ENCODE results near the gene PCNX2.
A peak's percentile ranks its signal among the peaks of the same experiment; 100 is the strongest.

PCNX2 gene

DNA sequence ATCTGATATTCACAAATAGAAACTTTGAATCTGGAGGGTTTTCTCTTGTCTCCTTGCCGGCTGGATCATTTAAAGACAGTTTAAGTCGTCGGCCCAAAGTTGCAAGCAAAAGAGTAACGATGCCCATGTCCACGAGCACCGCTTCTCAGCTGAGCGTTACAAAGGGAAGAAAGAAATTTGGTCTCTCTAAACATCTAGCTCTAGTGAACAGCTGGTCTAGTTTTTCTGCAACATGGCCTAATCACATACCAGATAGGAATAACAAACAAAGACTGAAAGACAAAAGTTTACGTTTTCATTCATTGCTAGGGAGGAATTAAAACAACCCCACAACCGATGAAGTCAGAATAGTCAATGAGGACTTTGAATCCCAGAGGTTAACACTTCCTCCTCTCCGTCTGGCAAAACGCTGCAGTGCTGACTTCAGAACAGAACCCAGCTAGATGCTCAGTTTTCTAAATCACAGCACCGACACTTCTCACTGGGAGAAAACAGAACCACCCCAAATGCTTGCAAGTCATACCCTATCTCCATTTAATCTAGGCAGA, 275.7 kb downstream of the PCNX2 start:
- no CpG with 5 or more reads among the region's 12 CpGs for WGBS (ENCODE audit: extremely low coverage, insufficient coverage, low lambda C conversion rate)
- Histone ChIP-seq H4K8ac (ENCODE audit: low read depth, low read length) (no peak overlapping the region), H3K4me3 (ENCODE audit: low read length) (no peak overlapping the region), H3K23ac (ENCODE audit: low read length) (no peak overlapping the region), H2BK120ac (ENCODE audit: low read depth, low read length) (no peak overlapping the region), H3K79me1 (ENCODE audit: low read length) (no peaks in the 10 kb centered on the region), H3K18ac (ENCODE audit: low read length) (no peak overlapping the region), H3K79me2 (ENCODE audit: control insufficient read depth, insufficient read depth, low read length) (no peaks in the 10 kb centered on the region), H2AK5ac (ENCODE audit: low read length) (no peak overlapping the region), H3K36me3 (ENCODE audit: control insufficient read depth, insufficient read depth, low read length) (no peaks in the 10 kb centered on the region), H3K27me3 (ENCODE audit: insufficient read depth, low read length, poor library complexity) (no peaks in the 10 kb centered on the region), H3K4ac (ENCODE audit: low read depth, low read length) (no peak overlapping the region), H3K4me1 (ENCODE audit: control insufficient read depth, low read depth, low read length) (peaks cover 13% of the 10 kb centered on the region), H2BK5ac (ENCODE audit: low read length) (no peak overlapping the region), H3K56ac (ENCODE audit: low read length) (peak overlapping the region; percentile 63), H4K5ac (ENCODE audit: low read length) (no peak overlapping the region), H3K9ac (ENCODE audit: low read length) (peak overlapping the region; percentile 31), H3K27ac (ENCODE audit: low read depth, low read length) (peak overlapping the region; percentile 46), H3K4me2 (ENCODE audit: low read length) (no peak overlapping the region), H2BK15ac (replicated peaks; ENCODE audit: low read depth) (peak overlapping the region; percentile 28)
- no peak for DNase-seq

GRCh38 chr1:233019083-233019482, 276.4 kb downstream of the PCNX2 start:
- Histone ChIP-seq H3K79me1 (ENCODE audit: low read length) (no peaks in the 10 kb centered on the region), H3K4ac (ENCODE audit: low read depth, low read length) (no peak overlapping the region)
- no CpG with 5 or more reads among the region's 3 CpGs for WGBS (ENCODE audit: extremely low coverage, insufficient coverage, low lambda C conversion rate)

DNA sequence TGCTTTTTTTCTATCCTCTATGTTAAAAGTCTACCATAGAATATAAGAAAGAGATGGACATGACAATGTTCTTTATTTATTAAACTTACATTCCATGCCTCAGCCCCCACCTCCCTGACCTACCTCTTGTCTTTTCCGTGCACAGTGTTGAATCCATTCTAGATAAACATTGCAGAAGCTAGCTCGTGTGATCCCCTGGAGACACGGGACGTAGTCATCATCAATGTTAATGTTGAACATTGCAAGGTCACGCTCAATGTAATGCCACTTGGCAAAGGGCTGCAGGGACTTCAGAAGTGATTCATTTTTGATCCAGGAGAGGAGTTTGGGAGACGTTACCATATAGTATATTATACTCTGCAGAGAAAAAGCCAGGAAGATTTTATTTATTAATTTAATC, 278.7 kb downstream of the PCNX2 start:
- WGBS (ENCODE audit: extremely low coverage, insufficient coverage, low lambda C conversion rate): no CpG with 5 or more reads among the region's 6 CpGs

More at GRCh38 chr1:233019083-233019482, 276.4 kb downstream of the PCNX2 start:
- Histone ChIP-seq H3K4me2 (ENCODE audit: low read length) (no peak overlapping the region), H3K56ac (ENCODE audit: low read length) (peak overlapping the region; percentile 63), H2AK5ac (ENCODE audit: low read length) (no peak overlapping the region), H3K18ac (ENCODE audit: low read length) (no peak overlapping the region), H2BK15ac (replicated peaks; ENCODE audit: low read depth) (no peak overlapping the region), H3K9ac (ENCODE audit: low read length) (no peak overlapping the region), H3K79me2 (ENCODE audit: control insufficient read depth, insufficient read depth, low read length) (no peaks in the 10 kb centered on the region), H3K27me3 (ENCODE audit: insufficient read depth, low read length, poor library complexity) (no peaks in the 10 kb centered on the region), H3K23ac (ENCODE audit: low read length) (no peak overlapping the region), H3K4me3 (ENCODE audit: low read length) (no peak overlapping the region), H3K36me3 (ENCODE audit: control insufficient read depth, insufficient read depth, low read length) (no peaks in the 10 kb centered on the region), H4K8ac (ENCODE audit: low read depth, low read length) (no peak overlapping the region), H2BK5ac (ENCODE audit: low read length) (no peak overlapping the region), H4K5ac (ENCODE audit: low read length) (no peak overlapping the region), H3K4me1 (ENCODE audit: control insufficient read depth, low read depth, low read length) (peaks cover 13% of the 10 kb centered on the region), H2BK120ac (ENCODE audit: low read depth, low read length) (no peak overlapping the region), H3K27ac (ENCODE audit: low read depth, low read length) (no peak overlapping the region)
- DNase-seq: no peak

GRCh38 chr1:233015965-233016364, 279.6 kb downstream of the PCNX2 start:
- peaks cover 8% of the 10 kb centered on the region for H3K4me1 ChIP-seq (ENCODE audit: control insufficient read depth, low read depth, low read length)
- DNase-seq: no peak
- H3K79me1 ChIP-seq (ENCODE audit: low read length): no peaks in the 10 kb centered on the region
- no peak overlapping the region for H3K9ac ChIP-seq (ENCODE audit: low read length)
- H3K79me2 ChIP-seq (ENCODE audit: control insufficient read depth, insufficient read depth, low read length): no peaks in the 10 kb centered on the region
- H3K36me3 ChIP-seq (ENCODE audit: control insufficient read depth, insufficient read depth, low read length): no peaks in the 10 kb centered on the region
- no peak overlapping the region for H2AK5ac ChIP-seq (ENCODE audit: low read length)
- H3K18ac ChIP-seq (ENCODE audit: low read length): no peak overlapping the region
- no peak overlapping the region for H4K5ac ChIP-seq (ENCODE audit: low read length)
- no peak overlapping the region for H3K4me3 ChIP-seq (ENCODE audit: low read length)
- no peak overlapping the region for H3K56ac ChIP-seq (ENCODE audit: low read length)
- no peak overlapping the region for H4K8ac ChIP-seq (ENCODE audit: low read depth, low read length)
- WGBS (ENCODE audit: extremely low coverage, insufficient coverage, low lambda C conversion rate): no CpG with 5 or more reads among the region's 2 CpGs
- H3K27ac ChIP-seq (ENCODE audit: low read depth, low read length): no peak overlapping the region
- no peak overlapping the region for H2BK120ac ChIP-seq (ENCODE audit: low read depth, low read length)
- no peak overlapping the region for H3K4ac ChIP-seq (ENCODE audit: low read depth, low read length)
- no peak overlapping the region for H2BK5ac ChIP-seq (ENCODE audit: low read length)
- no peak overlapping the region for H2BK15ac ChIP-seq (replicated peaks; ENCODE audit: low read depth)
- no peaks in the 10 kb centered on the region for H3K27me3 ChIP-seq (ENCODE audit: insufficient read depth, low read length, poor library complexity)
- H3K4me2 ChIP-seq (ENCODE audit: low read length): no peak overlapping the region
- H3K23ac ChIP-seq (ENCODE audit: low read length): no peak overlapping the region

More for the DNA sequence above, 278.7 kb downstream of the PCNX2 start:
- Histone ChIP-seq H3K4me3 (ENCODE audit: low read length) (no peak overlapping the region), H3K56ac (ENCODE audit: low read length) (no peak overlapping the region), H3K4ac (ENCODE audit: low read depth, low read length) (no peak overlapping the region), H3K23ac (ENCODE audit: low read length) (no peak overlapping the region), H4K8ac (ENCODE audit: low read depth, low read length) (no peak overlapping the region), H2AK5ac (ENCODE audit: low read length) (no peak overlapping the region), H3K4me1 (ENCODE audit: control insufficient read depth, low read depth, low read length) (peaks cover 13% of the 10 kb centered on the region), H2BK120ac (ENCODE audit: low read depth, low read length) (no peak overlapping the region), H3K36me3 (ENCODE audit: control insufficient read depth, insufficient read depth, low read length) (no peaks in the 10 kb centered on the region), H3K79me2 (ENCODE audit: control insufficient read depth, insufficient read depth, low read length) (no peaks in the 10 kb centered on the region), H3K9ac (ENCODE audit: low read length) (no peak overlapping the region), H3K27me3 (ENCODE audit: insufficient read depth, low read length, poor library complexity) (no peaks in the 10 kb centered on the region), H4K5ac (ENCODE audit: low read length) (no peak overlapping the region), H2BK5ac (ENCODE audit: low read length) (no peak overlapping the region), H3K27ac (ENCODE audit: low read depth, low read length) (no peak overlapping the region), H3K18ac (ENCODE audit: low read length) (no peak overlapping the region), H2BK15ac (replicated peaks; ENCODE audit: low read depth) (no peak overlapping the region), H3K4me2 (ENCODE audit: low read length) (no peak overlapping the region), H3K79me1 (ENCODE audit: low read length) (no peaks in the 10 kb centered on the region)
- DNase-seq: no peak

- Histone ChIP-seq H3K4me2 (ENCODE audit: low read length) (no peak overlapping the region), H3K4me3 (ENCODE audit: low read length) (no peak overlapping the region), H3K79me1 (ENCODE audit: low read length) (no peaks in the 10 kb centered on the region), H2AK5ac (ENCODE audit: low read length) (no peak overlapping the region), H3K4me1 (ENCODE audit: control insufficient read depth, low read depth, low read length) (no peaks in the 10 kb centered on the region), H3K56ac (ENCODE audit: low read length) (no peak overlapping the region), H3K36me3 (ENCODE audit: control insufficient read depth, insufficient read depth, low read length) (no peaks in the 10 kb centered on the region), H3K18ac (ENCODE audit: low read length) (no peak overlapping the region), H3K4ac (ENCODE audit: low read depth, low read length) (no peak overlapping the region), H3K27ac (ENCODE audit: low read depth, low read length) (no peak overlapping the region), H2BK15ac (replicated peaks; ENCODE audit: low read depth) (no peak overlapping the region), H3K23ac (ENCODE audit: low read length) (no peak overlapping the region), H4K5ac (ENCODE audit: low read length) (no peak overlapping the region), H3K9ac (ENCODE audit: low read length) (no peak overlapping the region), H3K79me2 (ENCODE audit: control insufficient read depth, insufficient read depth, low read length) (no peaks in the 10 kb centered on the region), H3K27me3 (ENCODE audit: insufficient read depth, low read length, poor library complexity) (no peaks in the 10 kb centered on the region), H4K8ac (ENCODE audit: low read depth, low read length) (no peak overlapping the region), H2BK5ac (ENCODE audit: low read length) (no peak overlapping the region), H2BK120ac (ENCODE audit: low read depth, low read length) (no peak overlapping the region)
- no peak for DNase-seq
- WGBS (ENCODE audit: extremely low coverage, insufficient coverage, low lambda C conversion rate): no CpG with 5 or more reads among the region's 1 CpG
Measured at GRCh38 chr1:233012021-233012420, 283.5 kb downstream of the PCNX2 start.

DNA sequence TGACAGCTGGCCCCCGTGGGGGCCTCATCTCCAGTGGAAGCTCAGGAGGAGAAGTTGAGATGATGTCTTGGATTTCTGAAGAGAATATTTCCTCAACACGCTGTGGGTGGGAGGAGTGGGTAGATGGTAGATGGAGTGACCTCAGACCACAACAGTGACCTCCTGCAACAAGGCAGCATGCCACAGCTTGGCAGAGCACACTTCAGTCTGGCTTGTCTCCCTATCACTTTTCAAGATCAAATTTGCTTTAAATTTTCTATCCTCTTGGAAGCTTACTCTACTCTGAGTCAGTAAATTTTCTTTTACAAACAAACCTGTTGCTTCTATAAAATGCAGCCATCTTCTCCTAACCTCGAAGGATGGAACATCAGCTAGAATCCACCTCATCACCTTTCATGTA, 285.4 kb downstream of the PCNX2 start:
- no peaks in the 10 kb centered on the region for H3K79me2 ChIP-seq (ENCODE audit: control insufficient read depth, insufficient read depth, low read length)
- H2BK120ac ChIP-seq (ENCODE audit: low read depth, low read length): no peak overlapping the region
- H3K4me2 ChIP-seq (ENCODE audit: low read length): no peak overlapping the region
- no peak overlapping the region for H3K27ac ChIP-seq (ENCODE audit: low read depth, low read length)
- no peak overlapping the region for H2AK5ac ChIP-seq (ENCODE audit: low read length)
- no peak overlapping the region for H2BK15ac ChIP-seq (replicated peaks; ENCODE audit: low read depth)
- no peak overlapping the region for H3K4me3 ChIP-seq (ENCODE audit: low read length)
- H4K5ac ChIP-seq (ENCODE audit: low read length): no peak overlapping the region
- H3K18ac ChIP-seq (ENCODE audit: low read length): no peak overlapping the region
- H3K4me1 ChIP-seq (ENCODE audit: control insufficient read depth, low read depth, low read length): no peaks in the 10 kb centered on the region
- H4K8ac ChIP-seq (ENCODE audit: low read depth, low read length): no peak overlapping the region
- H3K27me3 ChIP-seq (ENCODE audit: insufficient read depth, low read length, poor library complexity): no peaks in the 10 kb centered on the region
- H3K23ac ChIP-seq (ENCODE audit: low read length): no peak overlapping the region
- no peaks in the 10 kb centered on the region for H3K36me3 ChIP-seq (ENCODE audit: control insufficient read depth, insufficient read depth, low read length)
- no peak overlapping the region for H3K9ac ChIP-seq (ENCODE audit: low read length)
- H3K79me1 ChIP-seq (ENCODE audit: low read length): no peaks in the 10 kb centered on the region
- DNase-seq: no peak
- no peak overlapping the region for H3K56ac ChIP-seq (ENCODE audit: low read length)
- no peak overlapping the region for H2BK5ac ChIP-seq (ENCODE audit: low read length)
- H3K4ac ChIP-seq (ENCODE audit: low read depth, low read length): no peak overlapping the region
- WGBS (ENCODE audit: extremely low coverage, insufficient coverage, low lambda C conversion rate): no CpG with 5 or more reads among the region's 3 CpGs
